Spleen (tissue), 7 donors: ENCODE results near the gene TNRC18.

Source experiments
- CTCF ChIP-seq, 11 experiments: fragments of 200-600 bp in 7 of 11; fragments of 450-650 bp in 4 of 11; sonication (generic) in 4 of 11; IDR thresholded peaks in 8 of 11; conservative IDR thresholded peaks in 3 of 11; 1 replicate in 7 of 11; 2 replicates in 4 of 11; pipeline versions ENCODE4 v1.4.0 to v1.8.0; 2016 to 2021; ENCODE audit warnings: antibody characterized with exemption in 11 of 11, inconsistent platforms in 4 of 11, mild to moderate bottlenecking in 1 of 11
- POLR2AphosphoS5 ChIP-seq, 3 donors: sonication (generic); formaldehyde crosslinking; IDR thresholded peaks; one replicate each; pipeline ENCODE4 v1.5.1; 2017; ENCODE audit warnings: antibody characterized with exemption in 3 of 3
- donor health status: DM: no; HTN: no; CAD: no; lungs with moderate emphysema.
- donor health status: DM: no; HTN: no; CAD: no.
- donor health status: DM: no; HTN: no; CAD: no.

- TF ChIP-seq POLR2AphosphoS5 (IDR thresholded peaks at IDR 0.05) (peak in 1 of 3 donors; percentile 38), CTCF (IDR thresholded peaks at IDR 0.05 in 8 of 11, conservative IDR thresholded peaks at IDR 0.05 in 3 of 11) (no peak)
Measured at GRCh38 chr7:5379546-5379945, 44.1 kb downstream of the TNRC18 start.
